GM13977 (cell line): ENCODE measurements around the gene H2BW1.
"Not testable (repeated sequence)": the region's sequence is repeated elsewhere in the genome, so short reads cannot be mapped to it uniquely, and the experiment has no call there.

Experiments used
- DNase-seq: peaks from one replicate; pipeline ENCODE4 v3.0.0; 2012; ENCODE audit warnings: low spot score
- in situ Hi-C: fragments of 300-500 bp; cut with MboI; formaldehyde crosslinking; loops from one replicate; pipeline ENCODE4 v1.12.0; 2022; ENCODE audit warnings: low sequenced_read_pairs, low pct_unique_long_range_greater_than_20kb, mixed read lengths, inconsistent platforms; ENCODE audit not compliant: unreplicated experiment
- TF ChIP-seq, protein P1 (sequence below): IDR thresholded peaks from 2 replicates; pipeline ENCODE4 v1.5.1; 2012; ENCODE audit warnings: mild to moderate bottlenecking, control low read depth; ENCODE audit not compliant: insufficient read depth; ENCODE audit errors: extremely low read depth, missing control alignments

The H2BW1 gene

DNA sequence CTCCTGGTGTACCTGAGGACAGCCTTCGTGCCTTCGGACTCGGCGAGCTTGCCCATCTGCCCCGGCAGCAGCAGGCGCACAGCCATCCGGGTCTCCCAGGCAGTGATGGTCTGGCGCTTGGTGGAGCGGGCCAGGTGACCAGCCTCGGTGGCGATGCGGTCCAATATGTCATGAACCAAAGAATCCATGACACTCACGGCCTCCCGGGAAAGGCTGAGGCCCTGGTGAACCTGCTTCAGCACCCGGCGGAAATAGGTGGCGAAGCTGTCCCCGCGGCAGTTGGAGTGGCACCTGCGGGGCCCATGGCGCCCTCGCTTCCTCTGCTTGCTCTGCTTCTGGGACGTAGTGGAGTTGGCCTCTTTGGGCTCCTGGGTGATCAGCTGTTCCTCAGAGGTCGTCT is 350 bp downstream of the H2BW1 start:
- TF ChIP-seq, protein P1, sequence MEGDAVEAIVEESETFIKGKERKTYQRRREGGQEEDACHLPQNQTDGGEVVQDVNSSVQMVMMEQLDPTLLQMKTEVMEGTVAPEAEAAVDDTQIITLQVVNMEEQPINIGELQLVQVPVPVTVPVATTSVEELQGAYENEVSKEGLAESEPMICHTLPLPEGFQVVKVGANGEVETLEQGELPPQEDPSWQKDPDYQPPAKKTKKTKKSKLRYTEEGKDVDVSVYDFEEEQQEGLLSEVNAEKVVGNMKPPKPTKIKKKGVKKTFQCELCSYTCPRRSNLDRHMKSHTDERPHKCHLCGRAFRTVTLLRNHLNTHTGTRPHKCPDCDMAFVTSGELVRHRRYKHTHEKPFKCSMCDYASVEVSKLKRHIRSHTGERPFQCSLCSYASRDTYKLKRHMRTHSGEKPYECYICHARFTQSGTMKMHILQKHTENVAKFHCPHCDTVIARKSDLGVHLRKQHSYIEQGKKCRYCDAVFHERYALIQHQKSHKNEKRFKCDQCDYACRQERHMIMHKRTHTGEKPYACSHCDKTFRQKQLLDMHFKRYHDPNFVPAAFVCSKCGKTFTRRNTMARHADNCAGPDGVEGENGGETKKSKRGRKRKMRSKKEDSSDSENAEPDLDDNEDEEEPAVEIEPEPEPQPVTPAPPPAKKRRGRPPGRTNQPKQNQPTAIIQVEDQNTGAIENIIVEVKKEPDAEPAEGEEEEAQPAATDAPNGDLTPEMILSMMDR, result no peak
- in situ Hi-C loops, result no loop called here

DNA sequence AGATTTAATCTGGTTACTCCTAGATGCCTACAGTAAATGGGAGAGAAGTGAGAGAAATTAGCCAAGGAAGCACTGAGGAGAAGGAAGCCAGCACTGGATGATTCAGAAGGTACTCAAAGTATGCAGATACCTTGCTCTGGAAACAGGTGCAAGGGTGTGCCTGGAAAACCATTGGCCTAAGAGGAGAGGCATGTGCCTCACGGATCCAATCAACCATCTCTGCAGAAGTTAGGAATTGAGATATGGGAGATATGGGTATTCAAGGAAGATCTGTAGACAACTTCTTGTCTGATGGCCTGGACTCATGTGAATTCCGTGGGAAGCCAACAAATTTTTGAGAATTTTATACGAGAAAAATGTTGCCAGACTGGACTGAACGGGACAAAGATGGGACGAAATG is 4.7 kb downstream of the H2BW1 start:
- no peak for DNase-seq
- TF ChIP-seq, protein P1, result no peak
- in situ Hi-C loops, result no loop called here

More for the DNA sequence above, 350 bp downstream of the H2BW1 start:
- no peak for DNase-seq

DNA sequence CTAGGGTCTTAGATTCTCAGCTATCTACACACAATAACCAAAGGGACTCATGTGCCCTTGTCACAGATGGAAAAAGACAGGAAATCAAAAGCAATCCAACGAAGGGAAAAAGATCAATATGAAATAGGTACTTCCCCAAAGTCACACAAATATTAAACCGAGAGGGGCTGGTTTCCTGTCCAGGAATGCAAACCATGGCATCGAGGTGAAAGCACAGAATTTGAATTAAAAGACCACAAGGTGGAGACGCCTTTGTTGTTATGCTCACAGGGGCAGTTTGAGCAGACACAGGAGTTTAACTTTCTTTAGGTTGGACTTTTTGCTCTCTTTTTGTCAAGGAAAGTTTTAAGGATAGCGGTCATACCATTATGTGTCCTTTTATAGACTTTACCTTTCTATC is 14.3 kb downstream of the H2BW1 start:
- in situ Hi-C loops, result no loop called here
- no peak for DNase-seq
- TF ChIP-seq, protein P1, result no peak

DNA sequence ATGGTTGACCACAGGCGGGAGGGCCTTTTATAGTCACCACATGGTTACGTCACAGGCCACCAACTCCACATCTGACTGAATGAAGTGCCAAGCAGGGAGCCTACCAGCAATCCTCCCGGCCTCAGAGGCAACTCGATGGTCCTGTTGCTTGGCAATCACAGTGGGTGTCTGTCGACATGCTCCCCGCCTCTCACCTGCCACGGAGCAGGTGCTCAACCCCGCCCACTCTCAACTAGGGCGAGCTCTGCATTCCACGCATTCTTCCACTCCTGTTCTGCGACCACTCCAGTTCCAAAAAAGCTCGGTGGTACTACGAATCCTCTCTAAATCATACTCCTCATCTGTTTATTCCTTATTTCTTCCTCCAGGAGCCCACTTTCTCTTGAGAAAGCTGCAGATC is 30.0 kb downstream of the H2BW1 start:
- in situ Hi-C loops, DNase-seq: not testable (repeated sequence)

DNA sequence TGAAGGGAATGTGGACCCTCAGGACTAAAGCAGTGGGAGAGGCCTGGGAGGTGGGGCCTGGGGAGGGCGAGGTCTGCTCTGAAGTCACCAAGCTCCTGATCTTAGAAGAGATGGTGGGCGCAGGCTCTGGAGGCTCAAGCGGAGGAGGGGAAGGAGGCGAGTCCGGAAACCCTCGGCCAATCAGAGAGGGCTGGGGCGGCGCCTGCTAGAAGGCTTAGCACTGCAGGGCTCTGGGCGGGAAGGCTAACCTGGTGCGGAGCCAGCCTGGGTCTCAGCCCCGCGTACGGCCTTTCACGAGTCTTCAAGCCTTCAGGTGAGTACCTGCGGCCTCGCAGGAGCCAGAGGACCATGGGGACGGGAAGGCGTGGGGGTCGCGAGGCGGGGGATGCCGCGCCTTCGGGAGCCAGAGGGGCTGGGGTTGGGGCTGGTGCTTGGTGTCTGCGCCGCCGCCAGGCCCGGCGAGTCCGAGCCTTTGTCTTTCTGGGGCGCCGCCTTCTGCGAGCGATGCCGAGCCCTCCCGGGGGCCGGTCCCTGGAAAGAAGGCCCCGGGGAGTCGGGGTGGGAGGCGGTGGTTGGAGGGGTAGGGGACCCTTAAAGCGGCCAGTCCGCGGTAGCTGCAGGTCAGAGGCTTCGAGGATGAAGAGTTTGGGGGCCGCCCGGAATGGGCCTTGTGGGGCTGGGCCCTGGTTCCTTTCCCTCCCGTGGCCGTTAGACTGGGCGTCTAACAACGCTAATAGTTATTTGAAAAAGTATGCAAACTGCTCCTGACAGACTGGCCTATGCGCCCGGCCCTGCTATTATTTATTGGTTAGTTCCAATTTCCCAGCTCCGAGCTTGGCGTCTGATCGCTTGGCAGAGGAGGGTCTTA is 50.9 kb downstream of the H2BW1 start, which contains the start of gene TMSB15B:
Gene TMSB15B (plus strand): TSS at position 217 of the 868 bp plus-strand sequence.
- in situ Hi-C loops, DNase-seq: not testable (repeated sequence)
